GM19372 (cell line): ENCODE results near the gene SH2D3C.

ENCODE experiments used
- ATAC-seq: cut with Tn5 transposase; IDR thresholded peaks from one replicate; pipeline ENCODE4 v1.9.1; 2021; ENCODE audit warnings: mild to moderate bottlenecking, low read depth, moderate library complexity; ENCODE audit not compliant: unreplicated experiment

Gene SH2D3C

GRCh38 chr9:127808347-127809001 is 30.0 kb upstream of the SH2D3C start:
- no peak for ATAC-seq

- ATAC-seq = no peak
These were observed 28.4 kb upstream of the SH2D3C start for GRCh38 chr9:127806871-127807270.

- ATAC-seq = no peak
These were observed 27.2 kb upstream of the SH2D3C start for GRCh38 chr9:127805620-127806019.

- no peak for ATAC-seq
These were observed 25.3 kb upstream of the SH2D3C start for GRCh38 chr9:127803507-127804352.

GRCh38 chr9:127802576-127803443 is 24.3 kb upstream of the SH2D3C start, which contains the start of gene FPGS:
TSS of gene FPGS (plus strand) at chr9:127802882. CDS start at chr9:127802925, 43 bp downstream.
- ATAC-seq = peak; percentile 71

- ATAC-seq = no peak
These were observed 23.6 kb upstream of the SH2D3C start for GRCh38 chr9:127801955-127802575.

GRCh38 chr9:127796852-127797370 is 18.4 kb upstream of the SH2D3C start:
- ATAC-seq = no peak

GRCh38 chr9:127796225-127796813 is 17.9 kb upstream of the SH2D3C start:
- ATAC-seq = no peak

GRCh38 chr9:127794001-127794791 is 15.7 kb upstream of the SH2D3C start:
- ATAC-seq = no peak

- no peak for ATAC-seq
These were observed 14.7 kb upstream of the SH2D3C start for GRCh38 chr9:127793093-127793708.

GRCh38 chr9:127792417-127793031 is 14.1 kb upstream of the SH2D3C start:
- no peak for ATAC-seq

- ATAC-seq = no peak
These were observed 12.6 kb upstream of the SH2D3C start for GRCh38 chr9:127791085-127791484.

- ATAC-seq = no peak
These were observed 11.8 kb upstream of the SH2D3C start for GRCh38 chr9:127790094-127790855.

- ATAC-seq = no peak
These were observed 10.7 kb upstream of the SH2D3C start for GRCh38 chr9:127789179-127789578.

GRCh38 chr9:127788337-127789011 is 10.0 kb upstream of the SH2D3C start:
- no peak for ATAC-seq

- ATAC-seq = no peak
These were observed 8.3 kb upstream of the SH2D3C start for GRCh38 chr9:127786773-127787104.
